GM12872 (cell line): Measurements from ENCODE around the gene SLC1A2.

Experiments used
- TF ChIP-seq, protein P1 (sequence below): IDR thresholded peaks from 3 replicates; pipeline ENCODE4 v1.5.1; 2011; ENCODE audit warnings: low read depth, mild to moderate bottlenecking, low read length, moderate library complexity; ENCODE audit not compliant: insufficient read depth

Gene SLC1A2

GRCh38 chr11:35424157-35424940, 5.0 kb upstream of the SLC1A2 start:
- TF ChIP-seq, protein P1, sequence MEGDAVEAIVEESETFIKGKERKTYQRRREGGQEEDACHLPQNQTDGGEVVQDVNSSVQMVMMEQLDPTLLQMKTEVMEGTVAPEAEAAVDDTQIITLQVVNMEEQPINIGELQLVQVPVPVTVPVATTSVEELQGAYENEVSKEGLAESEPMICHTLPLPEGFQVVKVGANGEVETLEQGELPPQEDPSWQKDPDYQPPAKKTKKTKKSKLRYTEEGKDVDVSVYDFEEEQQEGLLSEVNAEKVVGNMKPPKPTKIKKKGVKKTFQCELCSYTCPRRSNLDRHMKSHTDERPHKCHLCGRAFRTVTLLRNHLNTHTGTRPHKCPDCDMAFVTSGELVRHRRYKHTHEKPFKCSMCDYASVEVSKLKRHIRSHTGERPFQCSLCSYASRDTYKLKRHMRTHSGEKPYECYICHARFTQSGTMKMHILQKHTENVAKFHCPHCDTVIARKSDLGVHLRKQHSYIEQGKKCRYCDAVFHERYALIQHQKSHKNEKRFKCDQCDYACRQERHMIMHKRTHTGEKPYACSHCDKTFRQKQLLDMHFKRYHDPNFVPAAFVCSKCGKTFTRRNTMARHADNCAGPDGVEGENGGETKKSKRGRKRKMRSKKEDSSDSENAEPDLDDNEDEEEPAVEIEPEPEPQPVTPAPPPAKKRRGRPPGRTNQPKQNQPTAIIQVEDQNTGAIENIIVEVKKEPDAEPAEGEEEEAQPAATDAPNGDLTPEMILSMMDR = no peak

GRCh38 chr11:35420371-35420770, 1.0 kb upstream of the SLC1A2 start:
- TF ChIP-seq, protein P1 = no peak

- TF ChIP-seq, protein P1 = no peak
These were observed 524 bp upstream of the SLC1A2 start for GRCh38 chr11:35419830-35420333.

DNA sequence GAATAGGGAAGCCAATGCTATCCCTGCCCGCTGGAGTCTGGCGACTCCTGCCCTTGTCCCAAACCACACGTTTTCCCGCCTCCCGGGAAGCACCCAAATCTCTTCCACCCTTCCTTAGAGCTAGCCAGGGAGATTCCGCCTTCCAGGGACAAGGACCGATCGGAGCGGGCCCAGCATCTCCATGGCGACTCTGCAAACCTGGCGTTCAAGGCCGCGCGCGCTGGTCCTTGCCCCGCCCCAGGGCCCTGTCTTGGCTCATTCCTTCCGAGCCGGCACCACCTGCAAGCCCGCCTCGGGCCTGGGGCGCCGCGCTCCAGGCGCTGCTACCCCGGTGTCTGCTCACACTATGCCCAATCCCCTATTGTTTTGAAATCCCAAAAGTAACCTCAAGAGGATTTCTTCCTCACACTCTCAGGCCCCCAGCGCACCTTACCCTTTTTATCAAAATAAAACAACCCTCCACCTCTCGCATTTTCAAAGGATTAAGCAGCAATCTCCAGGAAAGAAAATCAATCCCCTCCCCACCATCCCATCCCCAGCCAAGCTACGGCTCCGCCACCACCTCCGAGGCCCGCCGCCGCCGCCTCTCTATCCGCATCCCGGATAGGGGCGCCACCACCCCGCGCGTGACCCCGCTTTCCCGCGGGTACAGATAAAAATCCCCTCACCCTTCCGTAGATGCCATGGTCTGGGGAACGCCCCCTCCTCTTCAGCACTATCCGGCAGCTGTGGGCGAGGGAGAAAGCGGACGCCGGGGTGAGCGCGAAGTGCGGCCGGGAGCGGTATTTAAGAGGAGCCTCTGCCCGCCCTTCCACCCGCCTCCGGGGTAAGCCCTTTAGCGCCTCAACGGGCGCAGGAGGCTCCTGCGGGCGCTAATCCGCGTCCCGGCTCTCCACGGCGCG, 825 bp downstream of the SLC1A2 start:
- TF ChIP-seq, protein P1 = no peak

- TF ChIP-seq, protein P1 = no peak
These were observed 3.9 kb downstream of the SLC1A2 start for GRCh38 chr11:35415487-35415886.

GRCh38 chr11:35414776-35415175, 4.6 kb downstream of the SLC1A2 start:
- TF ChIP-seq, protein P1 = no peak

DNA sequence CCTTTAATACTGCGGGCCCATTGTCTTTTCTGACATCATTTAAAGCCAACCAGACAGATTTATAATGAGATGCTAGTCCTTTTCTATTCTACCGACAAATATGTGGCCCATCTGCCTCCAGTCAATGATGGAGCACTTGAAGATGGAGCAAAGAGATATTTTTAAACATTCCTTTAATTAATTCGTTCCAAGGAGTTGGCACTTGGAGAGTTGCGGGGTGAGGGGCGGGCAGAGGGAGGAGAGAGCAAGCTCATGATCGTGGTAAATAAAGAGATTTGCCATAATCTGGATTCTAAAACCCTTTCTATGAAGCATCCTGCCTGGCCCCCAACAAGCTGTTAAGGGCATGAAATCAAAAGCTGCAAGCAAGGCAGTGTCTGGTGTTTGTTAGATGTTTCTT, 5.0 kb downstream of the SLC1A2 start:
- TF ChIP-seq, protein P1 = no peak
